ENCODE measurements around the gene GPC6.

Gene GPC6

GRCh38 chr13:93637852-93638251 lies 411.2 kb downstream of the GPC6 start:
- DNase-seq (ENCODE audit: low read depth), result no peak
- H3K4me3 ChIP-seq (ENCODE audit: low read depth, low read length), result no peak overlapping the region
- TF ChIP-seq CTCF (conservative IDR thresholded peaks at IDR 0.05; ENCODE audit: low read depth, low read length), result no peak

GRCh38 chr13:93640452-93640851 lies 413.8 kb downstream of the GPC6 start:
- no peak for DNase-seq (ENCODE audit: low read depth)
- no peak for TF ChIP-seq CTCF (conservative IDR thresholded peaks at IDR 0.05; ENCODE audit: low read depth, low read length)
- H3K4me3 ChIP-seq (ENCODE audit: low read depth, low read length), result no peak overlapping the region

GRCh38 chr13:93646245-93646644 lies 419.6 kb downstream of the GPC6 start:
- no peak for TF ChIP-seq CTCF (conservative IDR thresholded peaks at IDR 0.05; ENCODE audit: low read depth, low read length)
- DNase-seq (ENCODE audit: low read depth), result no peak
- no peak overlapping the region for H3K4me3 ChIP-seq (ENCODE audit: low read depth, low read length)

- no peak for DNase-seq (ENCODE audit: low read depth)
- H3K4me3 ChIP-seq (ENCODE audit: low read depth, low read length), result no peak overlapping the region
- no peak for TF ChIP-seq CTCF (conservative IDR thresholded peaks at IDR 0.05; ENCODE audit: low read depth, low read length)
Observed at GRCh38 chr13:93649496-93649895, 422.9 kb downstream of the GPC6 start.

- no peak overlapping the region for H3K4me3 ChIP-seq (ENCODE audit: low read depth, low read length)
Observed at GRCh38 chr13:93653776-93654175, 427.2 kb downstream of the GPC6 start.

GRCh38 chr13:93655154-93655553 lies 428.5 kb downstream of the GPC6 start:
- no peak for TF ChIP-seq CTCF (conservative IDR thresholded peaks at IDR 0.05; ENCODE audit: low read depth, low read length)
- DNase-seq (ENCODE audit: low read depth), result no peak
- no peak overlapping the region for H3K4me3 ChIP-seq (ENCODE audit: low read depth, low read length)

More at GRCh38 chr13:93653776-93654175, 427.2 kb downstream of the GPC6 start:
- DNase-seq (ENCODE audit: low read depth), result no peak
- no peak for TF ChIP-seq CTCF (conservative IDR thresholded peaks at IDR 0.05; ENCODE audit: low read depth, low read length)

- DNase-seq (ENCODE audit: low read depth), result no peak
- no peak for TF ChIP-seq CTCF (conservative IDR thresholded peaks at IDR 0.05; ENCODE audit: low read depth, low read length)
- H3K4me3 ChIP-seq (ENCODE audit: low read depth, low read length), result no peak overlapping the region
Observed at GRCh38 chr13:93660391-93661063, 433.9 kb downstream of the GPC6 start.

All from choroid plexus epithelial cell (primary cell).